DMS79 treated with DMSO at 0.1 percent for 48 hours (cell line): ENCODE results near the gene OR2V1.
"Not testable (repeated sequence)": the region's sequence is repeated elsewhere in the genome, so short reads cannot be mapped to it uniquely, and the experiment has no call there.

ENCODE experiments used
- DNase-seq: peaks from one replicate; lab custom pipeline; 2025; lab: John Stamatoyannopoulos, UW

OR2V1 gene

DNA sequence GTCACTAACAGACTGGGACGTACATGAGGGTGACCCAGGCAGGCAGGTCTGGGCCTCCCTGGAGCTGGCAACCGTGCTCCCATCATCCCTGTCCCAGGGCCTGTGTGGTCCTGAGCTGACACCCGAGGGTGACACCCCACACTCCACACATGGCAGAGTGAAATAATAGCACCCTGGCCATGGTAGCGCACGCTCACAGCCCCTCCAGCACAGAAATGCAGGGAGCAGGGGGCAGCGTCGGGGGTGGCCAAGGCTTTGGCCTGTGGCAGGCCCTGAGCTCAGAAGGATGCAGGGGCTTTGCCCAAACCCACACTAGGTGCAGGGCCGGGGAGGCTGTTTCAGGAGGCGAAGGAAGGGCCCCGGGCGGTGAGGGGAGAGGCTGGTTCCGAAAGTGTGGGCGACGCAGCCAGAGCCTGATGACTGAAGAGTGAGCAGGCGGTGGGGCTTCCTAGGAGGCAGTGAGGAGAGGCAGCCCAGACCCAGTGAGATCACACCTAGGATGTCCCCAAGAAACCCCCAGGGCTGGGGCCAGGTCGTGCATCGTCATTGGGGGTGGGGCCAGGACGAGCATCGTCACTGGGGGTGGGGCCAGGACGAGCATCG lies 29.3 kb upstream of the OR2V1 start:
- DNase-seq = no peak

DNA sequence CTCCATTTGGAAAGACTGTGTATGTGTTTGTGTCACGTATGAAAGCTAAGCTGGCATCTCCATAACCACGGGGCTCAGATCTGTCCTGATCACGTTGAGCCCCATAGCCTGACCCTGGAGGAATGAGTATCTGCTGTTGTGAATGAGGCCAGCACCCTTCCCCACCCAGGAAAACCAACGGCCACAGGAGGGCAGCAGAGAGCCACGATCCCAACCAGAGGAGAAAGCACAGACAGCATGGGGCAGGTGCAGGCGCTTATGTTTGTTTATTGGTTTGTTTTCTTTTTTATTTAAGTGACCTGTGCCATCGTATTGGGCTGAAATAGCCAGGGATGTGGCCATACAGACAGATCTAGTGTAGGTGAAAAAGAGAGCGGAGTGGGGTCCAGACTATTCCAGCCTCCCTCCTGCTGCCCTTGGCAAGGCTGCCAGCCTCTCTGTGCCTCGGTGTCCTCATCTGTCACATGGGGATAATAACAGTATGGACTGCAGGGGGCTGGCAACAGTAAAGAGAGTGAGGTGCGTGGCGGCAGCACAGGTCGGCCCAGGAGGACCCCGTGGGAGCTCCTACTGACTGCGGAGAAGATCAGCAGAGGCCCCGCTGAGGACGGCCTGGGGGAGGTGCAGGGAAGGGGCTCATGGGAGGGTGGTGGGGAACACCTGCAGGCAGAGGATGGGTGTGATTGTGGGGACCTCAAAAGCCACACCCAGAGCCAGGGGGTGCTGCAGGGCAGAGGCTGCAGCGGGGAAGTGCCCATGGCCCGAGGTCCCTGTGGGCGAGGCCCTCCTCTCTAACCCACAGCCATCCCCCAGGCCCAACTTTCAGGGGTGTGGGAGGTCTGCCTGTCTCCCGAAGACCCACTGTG lies 28.6 kb upstream of the OR2V1 start:
- DNase-seq = peak; percentile 49

DNA sequence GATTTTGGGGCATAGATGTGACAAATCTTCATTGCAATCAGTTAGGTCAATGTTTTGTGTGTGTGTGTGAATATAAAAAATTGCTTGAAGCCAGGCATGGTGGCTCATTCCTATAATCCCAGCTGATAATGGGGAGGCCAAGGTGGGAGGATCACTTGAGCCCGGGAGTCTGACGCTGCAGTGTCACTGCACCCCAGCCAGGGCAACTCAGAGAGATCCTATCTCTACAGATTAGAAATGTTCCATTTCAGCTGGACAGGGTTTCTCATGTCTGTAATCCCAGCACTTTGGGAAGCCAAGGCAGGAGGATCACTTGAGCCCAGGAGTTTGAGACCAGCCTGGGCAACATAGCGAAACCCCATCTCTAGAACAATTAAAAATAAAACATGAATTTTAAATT lies 27.9 kb upstream of the OR2V1 start:
- no peak for DNase-seq

DNA sequence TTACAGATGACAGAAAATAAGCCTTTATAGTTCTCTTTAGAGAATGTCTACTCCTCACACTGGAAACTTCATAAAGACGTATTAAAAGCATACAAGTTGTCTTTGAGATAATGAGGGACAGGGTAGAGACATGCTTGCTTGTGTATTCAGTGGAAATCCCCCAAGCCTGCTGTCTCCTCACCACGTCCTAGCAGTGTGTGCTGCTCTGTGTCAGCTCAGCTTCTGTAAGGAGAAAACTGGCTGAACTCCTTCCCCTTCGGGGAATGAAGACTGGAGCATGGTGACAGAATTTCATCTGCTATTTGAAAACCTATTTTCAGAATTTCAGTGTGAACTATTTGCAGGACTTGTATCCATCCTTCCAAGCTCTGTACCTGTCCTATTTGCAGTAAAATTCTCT lies 25.8 kb upstream of the OR2V1 start:
- no peak for DNase-seq

DNA sequence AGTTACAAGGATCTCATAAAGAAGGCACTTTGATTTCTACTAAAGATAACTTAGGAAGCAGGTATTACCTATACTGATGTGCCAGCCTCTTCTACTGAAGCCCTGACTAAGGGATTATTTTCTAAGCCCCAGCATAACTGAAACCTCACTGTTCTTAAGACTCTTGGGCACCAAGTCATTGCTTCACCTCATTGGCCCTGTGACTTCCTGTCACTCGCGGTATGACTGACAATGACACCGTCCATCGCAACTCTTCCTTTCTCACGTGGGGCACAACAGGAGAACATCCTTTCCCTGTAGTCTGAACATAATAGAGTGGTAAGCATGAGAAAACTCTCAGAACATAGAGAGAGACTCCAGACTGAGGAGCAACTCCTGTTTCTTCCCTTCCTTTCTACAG lies 22.8 kb upstream of the OR2V1 start:
- no peak for DNase-seq

DNA sequence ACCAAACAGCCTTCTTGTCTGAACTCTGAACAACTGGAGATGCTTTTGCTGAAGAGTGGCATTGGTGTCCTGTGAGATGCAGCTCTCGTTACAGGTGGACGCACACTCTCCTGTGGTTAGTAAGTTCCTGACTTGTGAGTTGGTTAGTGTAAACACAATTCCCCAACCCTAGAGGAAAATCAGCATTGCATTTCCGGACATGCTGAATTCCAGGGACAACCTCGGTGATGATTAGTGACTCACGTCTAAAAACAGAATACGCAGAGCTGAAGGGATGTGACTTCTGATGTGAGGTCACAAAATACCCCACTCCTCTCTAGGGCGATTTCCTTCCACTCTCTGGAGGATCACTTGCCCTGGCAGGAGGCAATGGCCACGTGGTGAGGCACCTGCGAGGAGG lies 21.4 kb upstream of the OR2V1 start:
- no peak for DNase-seq

DNA sequence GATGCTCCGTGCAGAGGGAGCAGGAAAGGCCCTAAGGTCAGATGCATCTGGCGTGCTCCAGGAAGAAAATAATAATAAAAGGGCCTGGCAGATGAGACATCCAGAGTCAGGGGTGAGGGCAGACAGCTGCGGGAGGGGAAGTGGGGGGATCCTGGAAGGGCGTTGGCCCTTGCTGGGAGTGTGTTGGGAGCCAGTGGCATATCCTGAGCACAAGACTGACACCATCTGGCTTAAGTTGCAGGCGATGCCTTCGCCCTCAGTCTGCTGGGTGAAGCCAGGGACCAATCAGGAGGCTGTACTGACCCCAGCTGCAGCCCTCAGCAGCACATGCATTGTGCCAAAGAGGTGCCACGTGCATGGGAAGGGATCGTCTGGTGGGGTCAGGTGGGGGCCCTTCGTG lies 20.2 kb upstream of the OR2V1 start:
- DNase-seq = no peak

DNA sequence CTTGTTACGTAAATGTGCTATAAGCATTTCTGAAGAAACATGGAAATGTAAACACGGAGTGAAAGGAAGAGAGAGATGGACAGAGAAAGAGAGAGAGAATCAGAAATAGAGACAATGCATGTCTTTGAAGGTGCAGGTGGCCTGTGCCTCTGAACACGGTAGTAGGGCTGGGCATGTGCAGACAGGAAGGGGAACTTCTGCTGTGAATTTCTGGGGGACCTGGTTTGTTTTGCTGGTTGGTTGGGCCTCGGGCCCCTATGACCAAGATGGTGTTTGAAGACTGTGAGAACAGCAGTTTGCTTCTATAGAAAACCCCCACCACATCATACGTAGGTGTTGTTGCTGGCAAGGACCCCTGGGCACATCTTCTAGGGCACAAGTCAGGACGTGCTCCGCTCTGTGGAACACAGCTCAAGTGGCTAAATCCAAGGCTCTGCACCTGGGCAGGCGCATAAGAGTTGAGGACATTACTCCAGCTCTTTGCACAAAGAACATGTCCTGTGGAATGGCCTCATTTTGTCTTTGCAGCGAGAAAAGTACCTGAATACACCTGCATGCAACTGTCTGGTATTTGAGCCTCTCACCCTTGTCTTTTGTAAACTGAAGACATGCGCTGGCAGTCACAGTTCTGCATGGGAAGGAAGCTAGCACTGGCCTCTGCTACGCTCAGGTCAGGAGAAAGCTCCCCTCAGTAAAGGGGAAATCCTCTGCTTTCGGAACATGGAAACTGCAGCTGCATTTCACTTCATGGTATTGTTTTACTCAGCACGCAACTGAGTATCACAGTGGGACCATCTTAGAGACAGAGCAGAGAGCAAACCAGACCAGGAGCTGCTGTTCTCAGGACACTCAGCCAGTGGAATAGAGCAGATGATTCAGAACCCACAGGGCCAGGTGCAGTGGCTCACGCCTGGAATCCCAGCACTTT lies 19.1 kb upstream of the OR2V1 start:
- no peak for DNase-seq

DNA sequence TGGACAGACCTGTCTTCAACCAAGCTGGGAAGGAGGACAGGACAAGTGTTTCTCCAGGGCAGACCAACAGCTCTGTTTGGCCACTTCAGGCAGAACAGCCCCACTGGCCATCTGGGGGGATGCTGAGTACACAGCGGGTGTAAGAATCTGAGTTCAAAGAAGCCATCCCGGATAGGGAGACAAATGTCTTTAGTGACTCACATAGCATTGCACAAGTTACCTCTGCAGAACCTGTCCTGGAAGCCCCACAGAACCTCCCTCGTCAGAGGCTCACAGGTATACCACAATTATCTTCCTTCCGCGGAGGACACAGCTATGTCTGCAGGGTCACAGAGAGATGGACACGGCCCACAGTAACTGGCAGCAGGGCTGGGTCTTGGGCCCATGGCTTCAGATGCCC lies 18.4 kb upstream of the OR2V1 start:
- no peak for DNase-seq

DNA sequence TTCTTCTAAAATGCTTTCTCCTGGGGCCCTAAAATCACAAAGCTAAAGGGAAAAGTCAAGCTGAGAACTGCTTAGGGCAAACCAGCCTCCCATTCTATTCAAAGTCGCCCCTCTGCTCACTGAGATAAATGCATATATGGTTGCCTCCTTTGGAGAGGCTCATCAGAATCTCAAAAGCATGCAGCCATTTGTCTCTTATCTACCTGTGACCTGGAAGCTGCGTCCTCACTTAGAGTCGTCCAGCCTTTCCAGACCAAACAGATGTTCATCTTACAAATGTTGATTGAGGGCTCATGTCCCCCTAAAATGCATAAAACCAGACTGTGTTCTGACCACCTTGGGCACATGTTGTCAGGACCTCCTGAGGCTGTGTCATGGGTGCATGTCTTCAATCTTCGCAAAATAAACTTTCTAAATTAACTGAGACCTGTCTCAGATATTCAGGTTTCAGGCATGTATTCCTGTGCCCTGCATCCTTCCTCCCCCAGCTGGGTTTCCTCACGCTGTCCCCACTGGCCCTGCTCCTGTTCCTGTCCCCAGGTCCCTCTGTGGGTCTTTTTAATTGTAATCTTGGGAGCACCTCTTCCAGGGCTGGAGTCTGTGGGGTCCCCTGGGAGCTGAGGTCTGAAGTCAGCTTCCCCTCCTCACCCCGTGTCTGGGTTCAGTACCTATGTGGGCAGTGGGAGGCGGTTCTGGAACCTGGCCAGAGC lies 16.1 kb upstream of the OR2V1 start, which contains the start of gene OR2V2:
TSS of gene OR2V2 (plus strand) at position 660 of the 710 bp plus-strand sequence. CDS start 7,357 bp downstream, outside the sequence.
- not testable (repeated sequence) for DNase-seq

DNA sequence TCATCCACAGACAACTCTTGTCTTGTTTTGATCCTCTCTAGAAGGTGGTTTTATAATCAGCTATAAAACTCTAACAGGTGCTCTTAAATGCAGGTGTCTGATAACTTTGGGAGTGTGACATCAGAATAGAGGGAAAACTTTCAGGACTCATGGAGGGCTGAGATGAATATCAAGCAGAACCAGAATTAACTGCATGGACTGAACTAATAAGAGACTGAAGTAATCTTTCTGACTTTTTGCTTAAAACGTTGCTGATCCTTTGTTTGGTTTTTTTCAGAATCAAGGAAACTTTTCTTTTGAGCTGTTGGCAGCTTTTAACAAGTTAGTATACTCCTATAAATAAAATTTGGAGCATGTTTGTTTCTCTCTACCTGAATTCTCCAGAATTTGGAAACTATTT lies 14.2 kb upstream of the OR2V1 start:
- DNase-seq = no peak

DNA sequence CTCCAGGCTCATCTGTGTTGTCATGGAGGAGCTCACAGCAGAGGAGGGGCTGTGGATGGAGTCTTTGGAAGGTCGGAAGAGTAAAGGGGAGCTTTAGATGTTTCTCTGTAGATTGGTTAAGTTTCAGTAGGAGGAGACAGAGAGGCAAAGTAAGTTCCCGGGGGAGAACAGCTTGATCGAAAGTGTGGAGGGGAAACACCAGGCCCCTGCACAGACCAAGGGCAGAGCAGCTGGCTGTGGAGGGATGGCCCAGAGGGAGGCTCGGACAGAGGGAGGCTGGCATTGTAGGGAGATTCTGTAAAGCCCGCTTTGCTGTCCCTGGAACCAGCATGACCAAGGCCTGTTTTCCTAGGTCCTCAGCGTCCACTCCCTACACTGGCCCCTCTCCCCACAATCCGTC lies 11.1 kb upstream of the OR2V1 start:
- DNase-seq = no peak

DNA sequence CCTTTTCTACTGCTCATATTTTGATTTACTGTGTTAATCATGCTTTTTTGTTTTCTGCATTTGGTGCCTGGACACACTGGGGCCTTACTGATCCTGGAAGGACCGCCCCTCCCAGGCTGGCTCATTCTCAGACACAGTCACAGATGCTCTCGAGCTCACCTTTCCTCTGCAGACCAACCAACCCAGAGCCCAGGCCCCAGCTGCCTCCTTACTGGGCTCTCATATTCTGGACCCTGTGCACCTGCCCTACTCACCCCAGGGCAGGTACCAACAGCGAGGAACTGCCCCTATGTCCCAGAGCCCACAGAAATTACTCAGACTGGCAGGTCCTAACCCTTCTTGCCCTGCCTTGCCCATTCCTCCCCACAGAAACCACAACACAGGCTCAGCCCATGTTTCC lies 9.8 kb upstream of the OR2V1 start:
- DNase-seq = no peak

DNA sequence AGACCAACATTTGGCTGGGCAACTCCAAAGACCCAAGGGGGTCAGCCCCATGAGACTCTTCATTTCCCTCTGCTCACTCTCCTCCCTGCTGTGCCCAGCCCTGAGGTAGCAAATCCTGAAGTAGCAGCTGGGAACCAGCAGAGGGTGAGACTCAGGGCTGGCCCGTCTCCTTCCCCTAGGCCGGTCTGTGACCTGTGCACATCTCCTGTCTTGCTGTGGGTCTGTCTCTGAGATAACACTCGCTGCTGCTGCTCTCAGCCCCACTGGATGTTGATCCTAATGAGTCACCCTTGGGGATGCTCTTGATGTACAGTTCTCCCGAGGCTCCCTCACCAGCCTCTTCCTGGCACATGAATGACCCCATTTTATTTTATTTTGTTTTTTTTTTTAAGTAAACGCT lies 7.3 kb upstream of the OR2V1 start:
- no peak for DNase-seq

DNA sequence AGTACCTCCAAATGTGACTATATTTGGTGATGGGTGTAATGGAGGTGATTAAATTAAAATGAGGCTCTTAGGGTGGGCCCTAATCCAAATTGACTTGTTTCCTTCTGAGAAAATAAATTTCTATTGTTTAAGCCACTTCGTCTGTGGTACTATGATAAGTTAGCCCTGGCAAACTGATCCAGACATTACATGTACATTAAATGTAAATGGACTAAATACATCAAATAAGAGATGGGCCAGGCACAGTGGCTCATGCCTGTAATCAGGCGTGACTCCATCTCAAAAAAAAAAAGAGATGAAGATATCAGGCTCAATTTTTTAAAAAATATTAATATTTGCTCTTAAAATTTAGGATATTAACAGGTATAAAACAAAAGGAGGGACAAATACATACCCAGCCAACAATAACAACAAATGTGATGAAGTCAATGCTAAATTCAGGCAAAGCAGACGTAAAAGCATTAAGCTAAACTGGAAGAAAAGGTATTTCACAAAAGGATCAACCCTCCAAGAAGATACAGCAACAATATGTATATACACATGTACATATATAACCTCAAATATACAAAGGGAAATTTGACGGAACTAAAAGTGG lies 5.5 kb upstream of the OR2V1 start:
- DNase-seq = no peak

DNA sequence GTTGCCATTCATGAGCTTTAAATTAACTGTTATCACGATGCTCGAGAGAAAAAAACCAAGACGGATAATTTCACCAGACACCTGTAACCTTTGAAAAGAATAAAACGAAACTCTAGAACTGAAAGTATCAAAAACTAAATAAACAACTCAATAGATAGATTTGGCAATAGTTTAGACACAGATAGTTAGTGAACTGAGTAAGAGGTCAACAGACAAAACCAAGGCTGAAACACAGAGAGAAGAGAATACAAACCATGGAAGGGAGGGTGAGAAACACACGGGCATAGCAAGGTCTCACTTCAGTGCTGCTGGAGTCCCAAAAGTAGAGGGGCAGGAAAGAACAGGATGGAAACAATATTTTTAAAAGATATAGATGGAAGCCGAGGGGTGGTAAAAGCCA lies 3.3 kb upstream of the OR2V1 start:
- no peak for DNase-seq

DNA sequence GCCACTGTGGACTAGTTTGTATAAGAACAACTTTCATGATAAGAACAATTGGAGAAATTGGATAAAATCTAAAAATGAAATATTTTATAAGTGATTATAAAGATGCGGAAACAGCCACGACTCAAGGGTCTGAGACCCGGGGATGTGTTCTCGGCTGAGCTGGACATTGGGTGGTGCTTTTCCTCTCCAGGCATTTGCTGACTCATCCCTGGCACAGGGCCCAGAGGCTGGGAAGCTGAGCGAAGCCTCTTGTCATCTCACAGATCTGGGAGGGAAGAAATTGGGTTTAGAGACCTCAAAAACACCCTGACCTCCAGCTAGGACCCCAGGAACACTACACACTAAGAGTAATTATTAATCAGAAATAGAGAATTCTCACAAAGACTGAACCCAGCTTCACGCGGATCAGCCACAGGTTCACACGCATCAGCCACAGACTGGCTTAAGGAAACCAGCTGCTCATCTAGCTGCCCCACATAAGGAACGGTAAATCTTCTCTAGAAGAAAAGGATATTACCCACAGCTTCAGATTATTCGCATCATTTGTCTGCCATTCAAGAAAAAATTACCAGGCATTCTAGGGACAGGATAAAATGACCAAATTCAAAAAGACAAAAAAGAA lies 2.8 kb upstream of the OR2V1 start:
- DNase-seq = no peak

DNA sequence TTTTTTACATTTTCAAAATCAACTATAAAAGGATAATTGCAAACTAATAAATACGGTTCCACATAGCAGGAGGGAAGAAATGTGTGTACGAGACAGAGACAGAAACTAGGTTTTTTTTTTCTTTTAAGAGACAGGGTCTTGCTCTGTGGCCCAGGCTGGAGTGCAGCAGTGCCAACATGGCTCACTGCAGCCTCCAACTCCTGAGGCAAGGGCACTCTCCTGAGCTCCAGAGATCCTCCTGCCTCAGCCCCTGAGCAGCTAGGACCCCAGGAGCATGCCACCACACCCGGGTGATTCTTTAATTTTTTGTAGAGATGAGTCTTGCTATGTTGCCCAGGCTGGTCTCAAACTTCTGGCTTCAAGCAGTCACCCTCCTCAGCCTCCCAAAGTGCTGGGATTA lies 2.1 kb upstream of the OR2V1 start:
- DNase-seq = no peak

DNA sequence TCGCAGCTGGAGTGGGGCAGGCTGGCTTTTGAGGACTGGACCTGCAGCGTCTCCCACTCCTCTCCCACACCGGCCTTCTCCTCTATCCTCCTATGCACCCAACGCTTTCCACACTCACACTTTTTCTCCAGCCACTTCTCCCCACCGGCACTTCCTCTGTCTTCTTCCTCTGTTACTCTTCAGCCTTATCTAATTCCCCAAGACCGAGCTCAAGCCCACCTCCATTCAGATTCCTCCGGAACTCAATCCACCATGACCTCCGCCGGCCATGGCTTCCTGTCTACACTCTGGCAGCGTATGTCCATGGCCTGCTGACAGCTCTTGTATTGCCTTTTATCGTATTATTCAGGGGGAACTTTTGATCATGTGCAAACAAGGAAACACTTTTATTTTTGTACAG lies 545 bp upstream of the OR2V1 start:
- DNase-seq = no peak

DNA sequence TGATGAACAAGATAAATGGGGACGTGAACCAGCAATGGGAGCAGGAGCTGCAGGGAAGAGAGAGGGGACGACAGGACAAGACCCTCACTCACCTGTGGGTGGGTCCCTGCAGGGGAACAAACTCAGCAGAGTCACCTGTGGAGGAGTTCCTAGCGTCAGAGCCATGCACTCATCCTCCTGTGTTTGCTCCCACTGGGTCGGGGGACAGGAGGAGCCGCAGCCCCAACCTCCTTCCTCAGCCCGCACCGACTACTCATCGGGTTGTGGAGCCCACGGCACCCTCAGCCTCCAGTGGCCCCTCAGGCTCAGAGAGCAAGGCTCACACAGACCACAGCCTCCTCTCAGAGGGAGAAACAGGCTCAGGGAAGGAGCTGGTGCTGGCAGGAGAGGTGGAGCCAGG lies 888 bp downstream of the OR2V1 start:
- not testable (repeated sequence) for DNase-seq

DNA sequence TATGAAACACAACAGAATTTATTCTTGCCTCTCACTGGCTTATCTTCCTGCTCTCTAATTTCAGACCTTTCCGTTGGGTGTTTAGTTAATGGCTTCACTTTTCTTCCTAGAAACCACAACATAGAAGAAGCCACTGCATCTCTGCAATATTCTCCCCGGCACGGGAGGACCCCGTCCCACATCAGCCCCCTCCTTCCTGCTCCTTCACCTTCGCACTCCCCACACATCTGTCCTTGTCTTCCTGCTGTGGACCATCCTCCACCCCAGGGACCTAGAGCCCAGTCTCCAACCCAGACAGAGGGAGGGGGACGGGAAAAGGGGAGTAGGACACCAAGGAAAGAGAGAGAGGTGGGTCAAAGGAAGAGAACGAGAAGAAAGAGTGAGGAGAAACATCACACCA lies 1.4 kb downstream of the OR2V1 start:
- DNase-seq = no peak
